ENCODE data around the gene CFAP119. TPM values are rescaled to one million over a fixed set of nuclear protein-coding genes. Genes with fewer than 3 reads are reported as not detected.

CFAP119 gene
- total RNA-seq, 1 experiment from 2014 or later = 9.6 TPM

DNA sequence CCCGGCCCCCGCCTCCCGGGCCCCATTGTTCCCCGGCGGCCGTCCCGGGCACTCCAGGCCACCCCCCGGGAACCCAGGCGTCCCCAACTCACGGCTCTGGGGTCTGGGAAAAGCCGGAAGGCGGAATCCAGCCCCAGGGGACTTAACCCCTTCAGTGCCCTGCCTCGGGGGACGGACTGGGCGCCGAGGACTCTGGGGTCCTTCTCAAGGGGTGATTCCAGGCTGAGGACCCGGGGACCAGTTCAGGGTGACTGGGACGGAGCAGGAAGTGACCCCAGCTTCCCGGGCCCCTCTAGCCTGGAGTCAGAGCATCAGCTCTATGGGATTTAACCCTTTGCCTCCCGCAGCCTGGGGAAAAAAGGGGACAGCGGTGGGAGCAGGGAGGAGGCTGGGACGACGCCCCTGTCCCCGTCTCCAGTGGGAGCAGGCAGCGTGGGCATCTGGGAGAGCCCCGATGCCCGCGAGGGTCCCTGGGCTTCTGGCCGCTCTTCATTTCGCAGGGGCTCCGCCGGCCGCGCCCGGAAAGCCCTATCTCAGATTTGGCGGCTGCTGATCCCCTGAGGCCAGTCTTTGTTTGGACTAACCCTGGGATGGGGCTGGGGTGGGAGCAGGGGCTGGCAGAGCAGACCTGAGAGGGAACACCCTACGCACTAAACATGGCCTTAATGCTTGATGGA lies 25.2 kb upstream of the CFAP119 start, which contains the start of gene ZNF629:
Gene ZNF629 (minus strand): TSS at position 270 of the 677 bp plus-strand sequence. CDS start 2,723 bp downstream, outside the sequence.
- Histone ChIP-seq H3K79me2 (ENCODE audit: low read length) (peaks cover 21% of the 10 kb centered on the region), H3K4me2 (ENCODE audit: low read length) (peak within 1 kb of the TSS; percentile 92), H3F3A (ENCODE audit: low read length, unreplicated experiment) (no peaks in the 10 kb centered on the region), H3K9ac (ENCODE audit: low read length) (peak within 1 kb of the TSS; percentile 81), H2AFZ (ENCODE audit: low read length) (peak within 1 kb of the TSS; percentile 97), H3K4me1 (ENCODE audit: insufficient read depth, low read length) (peaks cover 4% of the 10 kb centered on the region; the same call in 1 of the 2 replicates), H3K27ac (ENCODE audit: low read length) (no peak within 1 kb of the TSS), H3K27me3 (ENCODE audit: low read length) (no peaks in the 10 kb centered on the region), H3K9me2 (replicated peaks; ENCODE audit: low read length) (no peaks in the 10 kb centered on the region), H3K9me3 (ENCODE audit: low read length) (no peaks in the 10 kb centered on the region), H4K20me1 (ENCODE audit: low read length) (no peaks in the 10 kb centered on the region), H3K36me3 (ENCODE audit: low read depth, low read length) (no peaks in the 10 kb centered on the region), H3K4me3 (ENCODE audit: low read length) (peak within 1 kb of the TSS; percentile 88)
- TF ChIP-seq EZH2phosphoT487 (IDR thresholded peaks at IDR 0.05; ENCODE audit: borderline replicate concordance, low read length) (no peak), CTCF (conservative IDR thresholded peaks at IDR 0.05; ENCODE audit: low read depth, low read length) (no peak), EZH2 (IDR thresholded peaks at IDR 0.05; ENCODE audit: low read length, unreplicated experiment) (no peak)
- ChIA-PET POLR2A (ENCODE audit: unreplicated experiment) (interaction anchor here (0.5 kb wide), 1 partner anchor 207 kb away, joined by 9 read pairs; no protein-coding TSS in a partner anchor), CTCF (interaction anchor here (1.2 kb wide), 1 partner anchor 19 kb away, joined by 4 read pairs; no protein-coding TSS in a partner anchor)
- DNase-seq (peak; percentile 39), ATAC-seq (peak; percentile 75)
- TSS peak; percentile 65 for BruUV-seq (replicated peaks)
- intact Hi-C loops (cut with micrococcal nuclease) = loop anchor here (1.0 kb wide), 1 partner anchor 18 kb away; no protein-coding TSS in a partner anchor

DNA sequence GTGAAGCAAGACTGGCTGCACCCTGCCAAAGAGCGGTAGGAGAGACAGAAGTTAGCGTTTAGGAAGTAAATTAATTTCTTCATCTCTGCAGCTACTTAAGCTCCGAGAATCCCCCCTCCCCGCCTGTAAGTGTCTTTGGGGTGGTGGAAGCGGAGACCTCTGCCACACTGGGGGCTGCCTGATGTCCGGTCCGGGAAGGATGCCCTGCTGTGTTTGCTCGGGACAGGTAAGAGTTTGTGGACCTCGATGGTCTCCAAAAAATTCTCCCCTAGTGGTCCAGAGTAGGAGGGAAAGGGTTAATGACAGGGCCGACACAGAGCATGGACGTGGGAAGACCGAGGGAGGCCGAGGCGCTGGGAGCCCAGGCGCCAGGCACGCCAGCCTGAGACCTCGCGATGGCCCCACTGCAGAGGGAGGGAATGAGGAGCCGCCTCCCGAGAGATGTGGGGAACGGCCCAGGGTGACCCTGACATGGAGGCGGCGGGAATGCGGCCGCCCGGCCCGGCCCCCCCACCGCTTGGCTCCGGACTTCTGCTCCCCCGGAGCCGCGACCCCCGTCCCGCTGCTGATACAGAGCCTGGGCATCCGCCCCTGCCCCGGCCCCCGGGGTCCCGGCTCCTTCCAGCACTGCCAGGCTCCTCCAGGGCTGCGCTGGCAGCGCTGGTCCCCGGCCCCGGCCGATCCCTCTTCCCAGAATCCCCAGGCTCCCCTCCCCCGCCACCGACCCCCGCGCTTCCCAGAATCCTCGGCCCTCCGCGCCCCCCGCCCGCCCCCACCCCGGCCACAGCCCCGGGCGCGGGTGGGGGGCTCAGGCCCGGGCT lies 24.5 kb upstream of the CFAP119 start:
- H4K20me1 ChIP-seq (ENCODE audit: low read length) = no peaks in the 10 kb centered on the region
- ChIA-PET POLR2A (ENCODE audit: unreplicated experiment) (no interaction called here), CTCF (interaction anchor here (1.2 kb wide), 1 partner anchor 19 kb away, joined by 4 read pairs; no protein-coding TSS in a partner anchor)
- peak; percentile 28 for DNase-seq
- H3K9ac ChIP-seq (ENCODE audit: low read length) = peak overlapping the region; percentile 81
- peak overlapping the region; percentile 50; the same call in 1 of the 2 replicates for H2AFZ ChIP-seq (ENCODE audit: low read length)
- H3K9me2 ChIP-seq (replicated peaks; ENCODE audit: low read length) = no peaks in the 10 kb centered on the region
- no TSS peak for BruUV-seq (replicated peaks)
- no peaks in the 10 kb centered on the region for H3K27me3 ChIP-seq (ENCODE audit: low read length)
- H3K9me3 ChIP-seq (ENCODE audit: low read length) = no peaks in the 10 kb centered on the region
- no peak for TF ChIP-seq EZH2 (IDR thresholded peaks at IDR 0.05; ENCODE audit: low read length, unreplicated experiment)
- no peak for TF ChIP-seq CTCF (conservative IDR thresholded peaks at IDR 0.05; ENCODE audit: low read depth, low read length)
- TF ChIP-seq EZH2phosphoT487 (IDR thresholded peaks at IDR 0.05; ENCODE audit: borderline replicate concordance, low read length) = no peak
- H3K27ac ChIP-seq (ENCODE audit: low read length) = no peak overlapping the region
- peak; percentile 70 for ATAC-seq
- no peaks in the 10 kb centered on the region for H3K36me3 ChIP-seq (ENCODE audit: low read depth, low read length)
- H3K79me2 ChIP-seq (ENCODE audit: low read length) = peaks cover 21% of the 10 kb centered on the region
- intact Hi-C loops (cut with micrococcal nuclease) = no loop called here
- no peaks in the 10 kb centered on the region for H3F3A ChIP-seq (ENCODE audit: low read length, unreplicated experiment)
- peak overlapping the region; percentile 88 for H3K4me3 ChIP-seq (ENCODE audit: low read length)
- H3K4me2 ChIP-seq (ENCODE audit: low read length) = peak overlapping the region; percentile 92
- peaks cover 4% of the 10 kb centered on the region; the same call in 1 of the 2 replicates for H3K4me1 ChIP-seq (ENCODE audit: insufficient read depth, low read length)
